Measurements from ENCODE around the gene CALB2. TPM values are rescaled to one million over a fixed set of nuclear protein-coding genes. Genes with fewer than 3 reads are reported as not detected.

Gene CALB2
- total RNA-seq, 1 experiment from 2014 or later: 5.5 TPM

GRCh38 chr16:71402674-71403073, 44.2 kb downstream of the CALB2 start:
- Histone ChIP-seq H3K79me2 (ENCODE audit: insufficient read depth, low read length) (no peaks in the 10 kb centered on the region), H3K27ac (ENCODE audit: low read depth, low read length) (no peak overlapping the region), H3K9me2 (ENCODE audit: insufficient read depth) (no peaks in the 10 kb centered on the region), H3K9me3 (ENCODE audit: control insufficient read depth in 1 of 2, insufficient read depth in 1 of 2, low read depth in 1 of 2, low read length in 2 of 2) (no peaks in the 10 kb centered on the region; a peak in 1 of 4 replicates), H3K9ac (ENCODE audit: low read length) (no peak overlapping the region), H3K4me2 (ENCODE audit: low read length) (no peak overlapping the region), H2AFZ (ENCODE audit: low read depth, low read length, poor library complexity, severe bottlenecking) (no peak overlapping the region), H3K27me3 (ENCODE audit: insufficient read depth, low read length) (peaks cover 30% of the 10 kb centered on the region; the same call in 1 of the 2 replicates), H4K20me1 (ENCODE audit: insufficient read depth) (no peaks in the 10 kb centered on the region), H3K4me1 (ENCODE audit: control insufficient read depth in 1 of 2, insufficient read depth in 2 of 2, low read length in 2 of 2) (no peaks in the 10 kb centered on the region), H3K4me3 (replicated peaks in 1 of 2; ENCODE audit: low read depth in 1 of 2, low read length in 2 of 2) (no peak overlapping the region), H3K36me3 (ENCODE audit: control insufficient read depth in 1 of 2, insufficient read depth in 2 of 2, low read length in 2 of 2) (no peaks in the 10 kb centered on the region)
- ChIA-PET POLR2A (no interaction called here), RAD21 (ENCODE audit: low non-redundant PET in 1 of 2, low total read pairs in 2 of 2, uncharacterized antibody in 2 of 2, unreplicated experiment in 2 of 2) (no interaction called here), CTCF (interaction anchor here (2.8 kb wide), 1 partner anchor 10 kb away, joined by 8 read pairs; no protein-coding TSS in a partner anchor)
- BruUV-seq (replicated peaks): no TSS peak
- ATAC-seq: no peak
- no peak for DNase-seq (ENCODE audit: low read depth, low spot score)
- no peak for TF ChIP-seq MAX (IDR thresholded peaks at IDR 0.05)
- no peak for TF ChIP-seq YY1 (IDR thresholded peaks at IDR 0.05; ENCODE audit: extremely low read depth, insufficient replicate concordance, low read depth, low read length)
- no peak for TF ChIP-seq EZH2phosphoT487 (IDR thresholded peaks at IDR 0.05; ENCODE audit: borderline replicate concordance)
- TF ChIP-seq SP1 (IDR thresholded peaks at IDR 0.05; ENCODE audit: low read depth): no peak
- TF ChIP-seq EZH2 (IDR thresholded peaks at IDR 0.05): no peak
- TF ChIP-seq FOSL1 (IDR thresholded peaks at IDR 0.05; ENCODE audit: low read depth): no peak
- no peak for TF ChIP-seq ZFX (IDR thresholded peaks at IDR 0.05)
- TF ChIP-seq CEBPB (IDR thresholded peaks at IDR 0.05; ENCODE audit: low read depth): no peak
- no peak for TF ChIP-seq SRF (IDR thresholded peaks at IDR 0.05; ENCODE audit: low read depth)
- intact Hi-C loops (cut with micrococcal nuclease): no loop called here

- H3K4me1 ChIP-seq (ENCODE audit: control insufficient read depth in 1 of 2, insufficient read depth in 2 of 2, low read length in 2 of 2): no peaks in the 10 kb centered on the region
- POLR2A ChIA-PET: no interaction called here
- H3K27ac ChIP-seq (ENCODE audit: low read depth, low read length): no peak overlapping the region
- no peak overlapping the region for H3K4me2 ChIP-seq (ENCODE audit: low read length)
- DNase-seq (ENCODE audit: low read depth, low spot score) (no peak), ATAC-seq (no peak)
- H3K9ac ChIP-seq (ENCODE audit: low read length): no peak overlapping the region
- no peaks in the 10 kb centered on the region for H3K9me2 ChIP-seq (ENCODE audit: insufficient read depth)
- no peaks in the 10 kb centered on the region for H4K20me1 ChIP-seq (ENCODE audit: insufficient read depth)
- BruUV-seq (replicated peaks): no TSS peak
- H3K9me3 ChIP-seq (ENCODE audit: control insufficient read depth in 1 of 2, insufficient read depth in 1 of 2, low read depth in 1 of 2, low read length in 2 of 2): no peaks in the 10 kb centered on the region; a peak in 1 of 4 replicates
- TF ChIP-seq ZFX (IDR thresholded peaks at IDR 0.05) (no peak), MAX (IDR thresholded peaks at IDR 0.05) (no peak), JUND (IDR thresholded peaks at IDR 0.05) (no peak), REST (IDR thresholded peaks at IDR 0.05; ENCODE audit: low read depth) (no peak), RAD21 (IDR thresholded peaks at IDR 0.05; ENCODE audit: low read depth) (no peak), EZH2phosphoT487 (IDR thresholded peaks at IDR 0.05; ENCODE audit: borderline replicate concordance) (no peak), EGR1 (IDR thresholded peaks at IDR 0.05; ENCODE audit: low read depth) (no peak), TCF7L2 (IDR thresholded peaks at IDR 0.05; ENCODE audit: borderline replicate concordance, extremely low read depth, insufficient read depth, insufficient read length) (no peak)
- H3K27me3 ChIP-seq (ENCODE audit: insufficient read depth, low read length): peaks cover 37% of the 10 kb centered on the region
- no peaks in the 10 kb centered on the region for H3K36me3 ChIP-seq (ENCODE audit: control insufficient read depth in 1 of 2, insufficient read depth in 2 of 2, low read length in 2 of 2)
- no peak overlapping the region for H2AFZ ChIP-seq (ENCODE audit: low read depth, low read length, poor library complexity, severe bottlenecking)
- intact Hi-C loops (cut with micrococcal nuclease): no loop called here
- CTCF ChIA-PET: interaction anchor here (2.8 kb wide), 1 partner anchor 8 kb away, joined by 8 read pairs; no protein-coding TSS in a partner anchor
- H3K4me3 ChIP-seq (replicated peaks in 1 of 2; ENCODE audit: low read depth in 1 of 2, low read length in 2 of 2): no peak overlapping the region
- no peaks in the 10 kb centered on the region for H3K79me2 ChIP-seq (ENCODE audit: insufficient read depth, low read length)
- RAD21 ChIA-PET (ENCODE audit: low non-redundant PET in 1 of 2, low total read pairs in 2 of 2, uncharacterized antibody in 2 of 2, unreplicated experiment in 2 of 2): no interaction called here
These were observed 45.8 kb downstream of the CALB2 start for GRCh38 chr16:71404364-71404763.
